ENCODE data around the gene KISS1R. TPM values are rescaled to one million over a fixed set of nuclear protein-coding genes. Genes with fewer than 3 reads are reported as not detected.

Gene KISS1R
- total RNA-seq, 2 donors from 2014 or later, result 3.3 TPM; not detected in 1

DNA sequence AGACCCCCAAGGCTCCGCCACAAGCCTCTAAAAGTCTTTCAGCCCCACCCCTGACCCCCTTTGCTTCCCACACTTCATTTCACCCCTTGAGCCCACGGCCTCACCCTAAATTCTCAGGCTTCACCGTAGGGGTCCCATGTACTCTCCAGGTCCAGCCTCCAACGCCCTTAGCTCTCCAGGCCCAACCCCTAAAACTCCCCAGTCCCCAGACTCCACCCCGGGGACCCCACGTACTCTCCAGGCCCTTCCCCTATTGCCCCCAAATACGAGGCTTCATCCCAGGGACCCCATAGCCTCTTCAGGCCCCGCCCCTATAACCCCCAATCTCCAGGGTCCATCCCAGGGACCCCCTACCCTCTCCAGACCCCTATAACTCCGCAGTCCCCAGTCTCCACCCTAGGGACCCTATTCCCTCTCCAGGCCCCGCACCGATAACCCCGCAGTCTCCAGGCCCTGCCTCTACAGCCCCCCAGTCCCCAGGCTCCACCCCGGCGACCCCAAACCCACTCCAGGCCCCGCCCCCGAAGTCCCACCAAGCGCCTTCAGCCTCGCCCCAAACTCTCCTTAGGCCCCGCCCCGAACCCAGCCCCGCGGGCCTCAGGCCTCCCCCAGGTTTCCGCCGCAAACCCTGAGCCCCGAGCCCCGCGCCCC, 24.8 kb upstream of the KISS1R start:
- Histone ChIP-seq H3K27me3 (no peaks in the 10 kb centered on the region), H3K9me3 (no peaks in the 10 kb centered on the region), H3K27ac (peak overlapping the region; percentile 88 to 98 (median 96)), H3K4me1 (peaks cover 13% of the 10 kb centered on the region), H3K4me3 (peak overlapping the region; percentile 67 to 81), H3K36me3 (replicated peaks in 1 of 2; ENCODE audit: insufficient read depth in 1 of 2, low read depth in 2 of 2) (peaks cover 0 to 4% of the 10 kb centered on the region in 2 donors)
- DNase-seq (peak in 1 of 4 donors; percentile 43), ATAC-seq (no peak)
- WGBS, 2 donors, result 2 to 3% methylated on average over 18 to 23 of the region's 27 CpGs
- intact Hi-C loops (cut with DNase I), result no loop called here
- TF ChIP-seq, protein P1, sequence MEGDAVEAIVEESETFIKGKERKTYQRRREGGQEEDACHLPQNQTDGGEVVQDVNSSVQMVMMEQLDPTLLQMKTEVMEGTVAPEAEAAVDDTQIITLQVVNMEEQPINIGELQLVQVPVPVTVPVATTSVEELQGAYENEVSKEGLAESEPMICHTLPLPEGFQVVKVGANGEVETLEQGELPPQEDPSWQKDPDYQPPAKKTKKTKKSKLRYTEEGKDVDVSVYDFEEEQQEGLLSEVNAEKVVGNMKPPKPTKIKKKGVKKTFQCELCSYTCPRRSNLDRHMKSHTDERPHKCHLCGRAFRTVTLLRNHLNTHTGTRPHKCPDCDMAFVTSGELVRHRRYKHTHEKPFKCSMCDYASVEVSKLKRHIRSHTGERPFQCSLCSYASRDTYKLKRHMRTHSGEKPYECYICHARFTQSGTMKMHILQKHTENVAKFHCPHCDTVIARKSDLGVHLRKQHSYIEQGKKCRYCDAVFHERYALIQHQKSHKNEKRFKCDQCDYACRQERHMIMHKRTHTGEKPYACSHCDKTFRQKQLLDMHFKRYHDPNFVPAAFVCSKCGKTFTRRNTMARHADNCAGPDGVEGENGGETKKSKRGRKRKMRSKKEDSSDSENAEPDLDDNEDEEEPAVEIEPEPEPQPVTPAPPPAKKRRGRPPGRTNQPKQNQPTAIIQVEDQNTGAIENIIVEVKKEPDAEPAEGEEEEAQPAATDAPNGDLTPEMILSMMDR (IDR thresholded peaks at IDR 0.05), result no peak
- TF ChIP-seq POLR2A (IDR thresholded peaks at IDR 0.05), result no peak

DNA sequence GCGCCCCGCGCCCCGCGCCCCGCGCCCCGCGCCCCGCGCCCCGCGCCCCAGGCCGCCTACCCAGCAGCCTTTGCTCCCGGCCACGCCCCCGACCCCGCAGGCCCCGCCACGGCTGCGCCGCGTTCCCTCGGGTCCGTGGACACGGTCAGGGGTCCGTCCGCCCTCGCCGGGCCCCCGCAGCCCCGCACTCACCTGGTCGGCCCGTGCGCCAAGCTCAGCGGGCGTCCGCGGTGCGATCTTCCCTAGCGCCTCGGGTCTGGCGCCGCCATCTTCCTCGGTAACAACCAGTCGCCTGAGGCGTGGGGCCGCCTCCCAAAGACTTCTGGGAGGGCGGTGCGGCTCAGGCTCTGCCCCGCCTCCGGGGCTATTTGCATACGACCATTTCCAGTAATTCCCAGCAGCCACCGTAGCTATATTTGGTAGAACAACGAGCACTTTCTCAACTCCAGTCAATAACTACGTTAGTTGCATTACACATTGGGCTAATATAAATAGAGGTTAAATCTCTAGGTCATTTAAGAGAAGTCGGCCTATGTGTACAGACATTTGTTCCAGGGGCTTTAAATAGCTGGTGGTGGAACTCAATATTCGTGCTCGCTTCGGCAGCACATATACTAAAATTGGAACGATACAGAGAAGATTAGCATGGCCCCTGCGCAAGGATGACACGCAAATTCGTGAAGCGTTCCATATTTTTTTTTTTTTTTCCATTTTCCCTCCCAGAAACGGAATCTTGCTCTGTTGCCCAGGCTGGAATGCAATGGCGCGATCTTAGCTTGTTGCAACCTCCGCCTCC, 24.0 kb upstream of the KISS1R start, which contains the start of the genes MED16 and RNU6-9:
TSS of gene MED16 (minus strand) at position 294 of the 796 bp plus-strand sequence. CDS start 2,056 bp downstream, outside the sequence.
TSS of gene RNU6-9 (plus strand) at position 591 of the 796 bp plus-strand sequence.
- Histone ChIP-seq H3K9me3 (no peaks in the 10 kb centered on the region), H3K4me1 (peaks cover 13% of the 10 kb centered on the region), H3K4me3 (peak within 1 kb of the TSS; percentile 67 to 81), H3K27ac (peak within 1 kb of the TSS; percentile 88 to 98 (median 96)), H3K36me3 (replicated peaks in 1 of 2; ENCODE audit: insufficient read depth in 1 of 2, low read depth in 2 of 2) (peaks cover 0 to 4% of the 10 kb centered on the region in 2 donors), H3K27me3 (no peaks in the 10 kb centered on the region)
- ATAC-seq (peak; percentile 95), DNase-seq (peak; percentile 93 to 96 (median 96))
- WGBS, 2 donors, result 1 to 2% methylated on average over 22 to 55 of the region's 69 CpGs
- intact Hi-C loops (cut with DNase I), result no loop called here
- TF ChIP-seq, protein P1 (IDR thresholded peaks at IDR 0.05), result peak in 1 of 7 experiments; percentile 3
- peak; percentile 62 to 70 (median 69) for TF ChIP-seq POLR2A (IDR thresholded peaks at IDR 0.05)

DNA sequence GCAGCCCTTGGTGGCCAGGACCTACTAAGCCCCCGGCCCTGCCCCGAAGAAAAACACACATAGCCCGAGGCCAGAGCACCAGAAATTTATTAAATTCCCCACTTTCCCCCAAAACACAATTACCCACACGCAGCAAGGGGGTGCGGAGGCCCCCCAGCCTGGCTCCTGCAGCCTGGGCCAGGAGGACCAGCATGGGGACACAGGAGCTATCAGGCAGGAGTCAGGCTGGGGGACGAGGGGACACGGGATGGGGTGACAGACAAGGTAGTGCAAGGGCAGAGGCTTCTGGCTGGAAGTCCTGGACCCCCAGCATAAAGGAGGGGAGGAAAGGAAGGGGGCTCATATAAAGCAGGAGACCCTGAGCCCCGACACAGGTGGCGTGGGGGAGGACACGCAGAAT, 20.7 kb upstream of the KISS1R start:
- 97 to 98% methylated on average over 10 of the region's 10 CpGs for WGBS, 2 donors
- Histone ChIP-seq H3K27me3 (no peaks in the 10 kb centered on the region), H3K9me3 (no peaks in the 10 kb centered on the region), H3K36me3 (replicated peaks in 1 of 2; ENCODE audit: insufficient read depth in 1 of 2, low read depth in 2 of 2) (peaks cover 0 to 4% of the 10 kb centered on the region in 2 donors), H3K4me1 (peaks cover 5% of the 10 kb centered on the region), H3K4me3 (no peak overlapping the region), H3K27ac (no peak overlapping the region)
- DNase-seq (no peak), ATAC-seq (no peak)
- intact Hi-C loops (cut with DNase I), result no loop called here
- TF ChIP-seq, protein P1 (IDR thresholded peaks at IDR 0.05), result no peak
- TF ChIP-seq POLR2A (IDR thresholded peaks at IDR 0.05), result no peak

DNA sequence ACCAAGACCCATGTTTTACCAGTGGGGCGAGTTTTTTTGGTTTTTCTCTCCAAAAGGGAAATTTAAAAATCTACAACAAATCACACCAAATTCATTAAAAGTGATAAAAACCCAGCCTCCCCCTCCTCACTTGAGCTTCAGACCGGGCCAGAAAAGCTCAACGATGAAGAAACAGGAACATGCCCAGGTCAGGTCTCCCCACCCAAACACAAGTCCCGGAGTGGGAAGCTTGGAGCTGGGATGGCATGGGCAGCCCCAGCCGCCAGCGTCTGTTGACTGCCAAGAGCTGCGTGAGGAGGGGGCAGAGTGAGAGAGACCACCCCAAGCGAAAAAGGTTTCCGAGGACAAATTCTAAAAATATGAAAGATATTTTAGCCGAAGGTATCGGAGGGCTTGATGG, 20.1 kb upstream of the KISS1R start:
- DNase-seq (no peak), ATAC-seq (no peak)
- Histone ChIP-seq H3K4me3 (no peak overlapping the region), H3K27me3 (no peaks in the 10 kb centered on the region), H3K9me3 (no peaks in the 10 kb centered on the region), H3K36me3 (replicated peaks in 1 of 2; ENCODE audit: insufficient read depth in 1 of 2, low read depth in 2 of 2) (peaks cover 0 to 4% of the 10 kb centered on the region in 2 donors), H3K4me1 (peaks cover 4% of the 10 kb centered on the region), H3K27ac (no peak overlapping the region)
- 87 to 95% methylated on average over 11 of the region's 11 CpGs for WGBS, 2 donors
- TF ChIP-seq, protein P1 (IDR thresholded peaks at IDR 0.05), result no peak
- TF ChIP-seq POLR2A (IDR thresholded peaks at IDR 0.05), result no peak
- intact Hi-C loops (cut with DNase I), result no loop called here
